K562 (cell line): Measurements from ENCODE around the gene CNPY4. TPM values are rescaled to one million over a fixed set of nuclear protein-coding genes. Genes with fewer than 3 reads are reported as not detected.

ENCODE experiments used
- CEBPB ChIP-seq: fragments of 450-650 bp; IDR thresholded peaks from 2 replicates; pipeline ENCODE4 v1.6.1; 2016; ENCODE audit warnings: missing genetic modification characterization, missing compliant biosample characterization
- CEBPZ ChIP-seq: fragments of 150-350 bp; IDR thresholded peaks from 2 replicates; pipeline ENCODE4 v1.6.1; 2014; ENCODE audit warnings: low read depth, mild to moderate bottlenecking, low read length, borderline replicate concordance
- CGGBP1 ChIP-seq: fragments of 250-450 bp; sonication (Bioruptor Pico); IDR thresholded peaks from 2 replicates; pipeline ENCODE4 v1.9.0; 2021; ENCODE audit warnings: mild to moderate bottlenecking
- DIDO1 ChIP-seq: fragments of 450-650 bp; IDR thresholded peaks from 2 replicates; pipeline ENCODE4 v1.6.1; 2016; ENCODE audit warnings: low read depth, missing biosample characterization, missing genetic modification characterization
- EP300 ChIP-seq: IDR thresholded peaks from 2 replicates; pipeline ENCODE4 v1.6.1; 2012; ENCODE audit warnings: low read length, improper control_type of control experiment
- ERF ChIP-seq: fragments of 450-650 bp; formaldehyde crosslinking; IDR thresholded peaks from 2 replicates; pipeline ENCODE4 v1.4.0; 2020; ENCODE audit warnings: mild to moderate bottlenecking, mixed read lengths
- FOXP1 ChIP-seq: sonication (generic); formaldehyde crosslinking; IDR thresholded peaks from 2 replicates; pipeline ENCODE4 v1.8.0; 2022; ENCODE audit warnings: mild to moderate bottlenecking, missing genetic modification reagents
- HLTF ChIP-seq: fragments of 450-650 bp; IDR thresholded peaks from 2 replicates; pipeline ENCODE4 v1.6.1; 2016
- SP2 ChIP-seq: IDR thresholded peaks from 2 replicates; pipeline ENCODE4 v1.6.1; 2011; ENCODE audit warnings: mild to moderate bottlenecking, low read depth, low read length, moderate library complexity; ENCODE audit not compliant: poor library complexity, severe bottlenecking; ENCODE audit errors: extremely low read depth
- TCF7 ChIP-seq: sonication (generic); IDR thresholded peaks from 2 replicates; pipeline ENCODE4 v1.6.1; 2016; ENCODE audit warnings: antibody characterized with exemption, borderline replicate concordance
- THRAP3 ChIP-seq: fragments of 450-650 bp; IDR thresholded peaks from 2 replicates; pipeline ENCODE4 v1.6.1; 2016; ENCODE audit warnings: mild to moderate bottlenecking, inconsistent platforms, borderline replicate concordance
- ZBTB40 ChIP-seq, 2 experiments: fragments of 450-650 bp in 1 of 2; sonication (generic) in 1 of 2; formaldehyde crosslinking in 1 of 2; IDR thresholded peaks; 2 replicates each; pipeline versions ENCODE4 v1.7.1 to v1.9.0; 2016 to 2022; ENCODE audit warnings: inconsistent platforms in 1 of 2, mild to moderate bottlenecking in 1 of 2, missing genetic modification reagents in 1 of 2
- ZNF589 ChIP-seq: fragments of 200-800 bp; sonication (Bioruptor generic); IDR thresholded peaks from 2 replicates; pipeline ENCODE4 v1.6.1; 2016; ENCODE audit warnings: low read depth, missing genetic modification characterization, missing compliant biosample characterization
- ZNF644 ChIP-seq: fragments of 200-800 bp; sonication (Bioruptor generic); IDR thresholded peaks from 2 replicates; pipeline ENCODE4 v1.6.1; 2016; ENCODE audit warnings: low read depth, missing genetic modification characterization, missing compliant biosample characterization
- ZNF785 ChIP-seq: fragments of 250-450 bp; sonication (Bioruptor Pico); IDR thresholded peaks from 2 replicates; pipeline ENCODE4 v1.4.0; 2020; ENCODE audit warnings: mild to moderate bottlenecking
- polyA plus RNA-seq, 8 experiments: library from polyadenylated mRNA; depleted of rRNA in 4 of 8; stranded (reverse) in 5 of 8; unstranded in 3 of 8; fragments of >200 nt; fragmentation: Nextera tagmentation in 2 of 8; fragmentation: Illumina TruSeq in 1 of 8; extraction: Ambion mirVana in 2 of 8; extraction: Trizol in 1 of 8; gene quantifications; 2 replicates each; pipeline versions ENCODE4 v1.2.1 to v1.2.3, GENCODE V29; 2011 to 2014; ENCODE audit warnings: inconsistent platforms in 1 of 8, missing spikeins in 1 of 8
- total RNA-seq, 7 experiments: library from RNA; depleted of rRNA in 6 of 7; stranded (reverse); fragments of >200 nt in 6 of 7; fragmentation: Illumina TruSeq in 2 of 7; extraction: Trizol in 2 of 7; gene quantifications; 2 replicates each; pipeline versions ENCODE4 v1.2.1 to v1.2.3, GENCODE V29; 2011 to 2021; ENCODE audit warnings: low replicate concordance in 1 of 7

The CNPY4 gene
- total and polyA plus RNA-seq, 9 of the 15 experiments (the other 6 are each of a cell fraction or from before 2014, with no cell fraction given) = 1.9 to 11.2 (median 7.0) TPM

GRCh38 chr7:100153708-100154535, 34.5 kb downstream of the CNPY4 start (continued):
- TF ChIP-seq ERF (CRISPR knock-in tag) (no peak), ZNF589 (CRISPR knock-in tag) (no peak), CGGBP1 (CRISPR knock-in tag) (no peak), EP300 (no peak), DIDO1 (tag) (no peak), THRAP3 (no peak), HLTF (no peak), CEBPB (no peak), ZNF644 (no peak), CEBPZ (no peak), TCF7 (no peak), ZBTB40 (IDR thresholded peaks at IDR 0.05) (no peak), ZBTB40 (CRISPR knock-in tag; IDR thresholded peaks at IDR 0.05) (no peak), SP2 (no peak), FOXP1 (CRISPR knock-in tag) (no peak), ZNF785 (no peak)
